Esophagus (tissue), 2 donors: Measurements from ENCODE around the gene KRTAP5-9. TPM values are rescaled to one million over a fixed set of nuclear protein-coding genes. Genes with fewer than 3 reads are reported as not detected.
"Not testable (repeated sequence)": the region's sequence is repeated elsewhere in the genome, so short reads cannot be mapped to it uniquely, and the experiment has no call there.

Experiments used
- H3K27ac ChIP-seq, 2 donors: one replicate each; pipeline ENCODE4 v1.5.1; 2013; ENCODE audit warnings: low read depth in 2 of 2, mild to moderate bottlenecking in 2 of 2, inconsistent platforms in 1 of 2, low read length in 1 of 2, moderate library complexity in 1 of 2
- H3K27me3 ChIP-seq, 2 donors: one replicate each; pipeline ENCODE4 v1.6.1; 2013; ENCODE audit warnings: low read length in 2 of 2, control low read depth in 1 of 2, mild to moderate bottlenecking in 1 of 2; ENCODE audit not compliant: insufficient read depth in 2 of 2, control insufficient read depth in 1 of 2
- H3K36me3 ChIP-seq, 2 donors: one replicate each; pipeline ENCODE4 v1.6.1; 2013; ENCODE audit warnings: low read length in 1 of 2; ENCODE audit not compliant: control insufficient read depth in 2 of 2, insufficient read depth in 2 of 2
- H3K4me1 ChIP-seq, 2 donors: one replicate each; pipeline ENCODE4 v1.6.1; 2013; ENCODE audit warnings: low read length in 1 of 2; ENCODE audit not compliant: control insufficient read depth in 2 of 2, insufficient read depth in 2 of 2
- H3K4me3 ChIP-seq, 2 donors: one replicate each; pipeline ENCODE4 v1.5.1; 2013; ENCODE audit warnings: low read length in 2 of 2, mild to moderate bottlenecking in 2 of 2, low read depth in 1 of 2, moderate library complexity in 1 of 2
- H3K9me3 ChIP-seq, 2 donors: one replicate each; pipeline ENCODE4 v1.6.1; 2013; ENCODE audit warnings: mild to moderate bottlenecking in 2 of 2, low read depth in 1 of 2, low read length in 1 of 2, moderate library complexity in 1 of 2; ENCODE audit not compliant: control insufficient read depth in 2 of 2, insufficient read depth in 1 of 2
- WGBS, 2 donors: extraction: QIAGEN DNeasy Blood & Tissue Kit; methylation state at CpG; one replicate each; pipeline ENCODE4 v1.1.7; 2013; 5-methylcytosine and 5-hydroxymethylcytosine counted together
- polyA plus RNA-seq, 2 donors: library from polyadenylated mRNA; stranded (reverse); fragments of 200-250 nt; gene quantifications; one replicate each; pipeline ENCODE4 v1.2.3, GENCODE V29; 2013
- donor health status: healthy with polysubstance abuse.
- donor health status: Bipolar disorder and iron deficiency.

Gene KRTAP5-9
- polyA plus RNA-seq, 2 donors: 0.28 to 0.92 TPM

GRCh38 chr11:71589546-71589920, 41.3 kb downstream of the KRTAP5-9 start:
- WGBS, 2 donors: 36 to 42% methylated on average over 7 to 8 of the region's 8 CpGs
- H3K27ac ChIP-seq, H3K36me3 ChIP-seq, H3K9me3 ChIP-seq, H3K27me3 ChIP-seq, H3K4me3 ChIP-seq, H3K4me1 ChIP-seq: not testable (repeated sequence)

Other genes starting within 250 kb of the KRTAP5-9 start
- 10 to 100 TPM; 26.2 to 41.8 TPM for gene DHCR7, start 100.0 kb upstream of the KRTAP5-9 start, polyA plus RNA-seq
- gene NADSYN1, start 95.2 kb upstream of the KRTAP5-9 start, polyA plus RNA-seq: 10 to 100 TPM; 67.9 to 98.4 TPM
- gene KRTAP5-7, start 21.2 kb upstream of the KRTAP5-9 start, polyA plus RNA-seq: under 1 TPM in 1 of 2 donors, not detected in 1; 0.20 TPM
- under 1 TPM; 0.07 to 0.31 TPM for gene KRTAP5-8, start 10.4 kb upstream of the KRTAP5-9 start, polyA plus RNA-seq
- gene KRTAP5-10, start 17.1 kb downstream of the KRTAP5-9 start, polyA plus RNA-seq: under 1 TPM; 0.05 to 0.12 TPM
- not detected for gene KRTAP5-11, start 34.5 kb downstream of the KRTAP5-9 start, polyA plus RNA-seq